RWPE2 (cell line): ENCODE data around the gene ARAP1.

Experiments used
- ATAC-seq: fragments of 200-7000 bp; cut with Tn5 transposase; 3 replicates; pipeline ENCODE4 v1.9.1; 2021; ENCODE audit warnings: low read depth
- DNase-seq: peaks from one replicate; pipeline ENCODE4 v3.0.0-alpha.2; 2020; ENCODE audit warnings: low spot score
- H3K27ac ChIP-seq: fragments of 450-650 bp; 2 replicates; pipeline ENCODE4 v1.5.1; 2017; ENCODE audit warnings: mild to moderate bottlenecking; ENCODE audit not compliant: poor library complexity, severe bottlenecking
- H3K27me3 ChIP-seq: fragments of 250-450 bp; sonication (Bioruptor Pico); 2 replicates; pipeline ENCODE4 v1.5.1; 2021; ENCODE audit warnings: mild to moderate bottlenecking, moderate library complexity; ENCODE audit not compliant: insufficient read depth, poor library complexity, severe bottlenecking
- H3K36me3 ChIP-seq: fragments of 250-450 bp; sonication (Bioruptor Pico); 2 replicates; pipeline ENCODE4 v1.5.1; 2020; ENCODE audit warnings: low read depth, mild to moderate bottlenecking, moderate library complexity
- H3K4me1 ChIP-seq: fragments of 250-450 bp; sonication (Bioruptor Pico); 2 replicates; pipeline ENCODE4 v1.5.1; 2021; ENCODE audit warnings: mild to moderate bottlenecking, moderate library complexity; ENCODE audit not compliant: insufficient read depth, poor library complexity, severe bottlenecking
- H3K4me3 ChIP-seq: fragments of 250-450 bp; sonication (Bioruptor Pico); 2 replicates; pipeline ENCODE4 v1.5.1; 2021; ENCODE audit warnings: mild to moderate bottlenecking, moderate library complexity; ENCODE audit not compliant: severe bottlenecking
- H3K9me3 ChIP-seq: fragments of 250-450 bp; sonication (Bioruptor Pico); 2 replicates; pipeline ENCODE4 v1.5.1; 2021; ENCODE audit warnings: mild to moderate bottlenecking, moderate library complexity; ENCODE audit not compliant: severe bottlenecking
- TF ChIP-seq, protein P1 (sequence below): fragments of 450-650 bp; IDR thresholded peaks from one replicate; pipeline ENCODE4 v1.5.1; 2017; ENCODE audit warnings: mild to moderate bottlenecking, moderate library complexity; ENCODE audit not compliant: poor library complexity, severe bottlenecking

The ARAP1 gene

DNA sequence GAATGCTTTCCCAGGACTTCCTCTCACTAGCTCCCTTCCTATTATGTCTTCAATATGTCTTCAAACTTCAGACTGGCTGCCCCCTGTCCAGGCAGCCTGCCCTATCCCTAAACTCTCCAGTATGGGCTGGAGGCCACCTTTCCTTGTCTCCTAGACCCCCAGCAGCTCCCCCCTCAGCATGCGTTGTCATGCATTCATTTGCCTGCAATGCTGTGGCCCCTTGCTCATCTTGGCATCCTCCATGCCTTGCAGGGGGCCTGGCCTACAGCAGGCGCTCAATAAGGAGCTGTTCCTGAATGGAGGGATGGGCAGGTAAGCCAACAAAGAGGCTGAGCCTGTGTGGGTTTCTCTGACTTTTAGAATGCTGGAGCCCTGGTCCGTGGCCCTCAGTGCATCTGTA is 16.4 kb upstream of the ARAP1 start:
- Histone ChIP-seq H3K36me3 (no peaks in the 10 kb centered on the region), H3K4me1 (no peaks in the 10 kb centered on the region), H3K27me3 (no peaks in the 10 kb centered on the region), H3K4me3 (no peak overlapping the region), H3K9me3 (no peaks in the 10 kb centered on the region), H3K27ac (no peak overlapping the region)
- DNase-seq (no peak), ATAC-seq (no peak)
- TF ChIP-seq, protein P1, sequence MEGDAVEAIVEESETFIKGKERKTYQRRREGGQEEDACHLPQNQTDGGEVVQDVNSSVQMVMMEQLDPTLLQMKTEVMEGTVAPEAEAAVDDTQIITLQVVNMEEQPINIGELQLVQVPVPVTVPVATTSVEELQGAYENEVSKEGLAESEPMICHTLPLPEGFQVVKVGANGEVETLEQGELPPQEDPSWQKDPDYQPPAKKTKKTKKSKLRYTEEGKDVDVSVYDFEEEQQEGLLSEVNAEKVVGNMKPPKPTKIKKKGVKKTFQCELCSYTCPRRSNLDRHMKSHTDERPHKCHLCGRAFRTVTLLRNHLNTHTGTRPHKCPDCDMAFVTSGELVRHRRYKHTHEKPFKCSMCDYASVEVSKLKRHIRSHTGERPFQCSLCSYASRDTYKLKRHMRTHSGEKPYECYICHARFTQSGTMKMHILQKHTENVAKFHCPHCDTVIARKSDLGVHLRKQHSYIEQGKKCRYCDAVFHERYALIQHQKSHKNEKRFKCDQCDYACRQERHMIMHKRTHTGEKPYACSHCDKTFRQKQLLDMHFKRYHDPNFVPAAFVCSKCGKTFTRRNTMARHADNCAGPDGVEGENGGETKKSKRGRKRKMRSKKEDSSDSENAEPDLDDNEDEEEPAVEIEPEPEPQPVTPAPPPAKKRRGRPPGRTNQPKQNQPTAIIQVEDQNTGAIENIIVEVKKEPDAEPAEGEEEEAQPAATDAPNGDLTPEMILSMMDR, result no peak

DNA sequence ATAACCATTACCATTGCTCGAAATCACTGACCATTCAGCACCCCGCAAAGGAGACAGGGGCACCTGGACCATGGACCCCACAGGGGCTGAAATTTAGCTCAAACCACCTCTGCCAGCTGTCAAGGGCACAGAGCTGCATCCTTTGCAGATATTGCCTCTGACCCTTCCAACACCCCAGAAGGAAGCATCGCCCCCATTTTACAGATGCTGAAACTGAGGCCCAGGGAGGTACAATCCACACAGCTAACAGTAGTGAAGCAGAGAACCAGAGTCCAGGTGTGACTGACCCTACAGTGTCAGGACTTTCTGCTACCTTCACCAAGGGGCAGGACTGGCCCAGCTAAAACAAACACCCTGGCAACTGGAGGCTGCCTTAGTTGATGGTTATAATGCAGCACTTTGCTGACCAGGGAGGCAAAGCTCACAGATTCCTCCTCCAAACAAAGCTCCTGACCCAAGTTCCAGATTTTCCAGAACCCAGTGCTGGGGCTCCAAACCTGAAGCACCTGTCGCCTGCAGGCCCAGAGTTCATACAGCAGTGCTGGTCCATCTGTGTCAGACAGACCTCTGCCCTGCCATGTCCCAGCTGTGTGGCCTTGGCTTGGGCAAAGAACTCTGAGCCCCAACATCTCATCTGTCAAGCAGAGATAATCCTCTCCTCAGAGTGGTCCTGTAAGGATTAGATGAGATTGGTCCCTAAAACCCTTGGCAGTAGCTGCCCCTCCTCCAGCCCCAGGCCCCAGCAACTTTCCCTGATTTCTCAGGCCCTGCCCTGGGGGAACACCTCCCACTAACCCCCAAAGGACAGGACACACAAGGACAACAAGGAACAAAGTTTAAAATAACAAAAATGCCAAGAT is 15.2 kb upstream of the ARAP1 start:
- no peak overlapping the region for H3K4me3 ChIP-seq

DNA sequence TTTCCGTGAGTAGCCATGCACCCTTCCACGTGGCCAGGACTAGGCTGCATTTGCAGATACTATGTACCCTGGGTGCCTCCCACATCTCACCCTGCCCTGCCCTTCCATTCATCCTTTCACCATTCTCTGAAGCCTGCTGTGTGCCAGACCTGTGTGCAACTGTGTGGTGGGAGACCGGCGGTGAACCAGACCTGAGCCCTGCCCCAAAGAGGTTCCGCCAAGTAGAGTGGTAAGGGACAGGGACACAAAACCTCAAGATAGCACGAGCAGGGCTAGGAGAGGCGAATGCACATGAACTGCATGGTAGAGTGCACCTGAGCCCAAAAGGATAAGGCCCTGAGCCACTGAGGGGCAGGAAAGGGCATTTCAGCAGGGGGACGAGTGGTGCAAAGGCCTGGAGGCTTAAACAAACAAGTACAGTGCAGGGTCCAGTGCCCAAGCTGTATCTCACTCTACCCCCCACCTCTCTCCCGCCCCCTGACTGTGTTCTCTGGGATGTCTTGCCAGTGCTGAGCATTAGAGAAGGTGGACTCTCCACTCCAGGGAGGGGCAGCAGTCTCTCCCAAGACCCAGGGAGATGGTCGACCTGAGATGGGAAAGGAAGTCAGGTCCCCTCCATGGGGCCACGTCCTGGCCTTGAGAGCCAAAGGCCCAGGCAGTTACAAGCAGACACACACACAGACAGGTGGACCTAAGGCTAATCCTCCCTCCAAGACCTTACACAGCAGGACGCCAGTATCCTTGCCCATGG is 14.1 kb upstream of the ARAP1 start:
- Histone ChIP-seq H3K9me3 (no peaks in the 10 kb centered on the region), H3K4me3 (no peak overlapping the region), H3K27me3 (no peaks in the 10 kb centered on the region), H3K36me3 (no peaks in the 10 kb centered on the region), H3K27ac (no peak overlapping the region), H3K4me1 (no peaks in the 10 kb centered on the region)
- TF ChIP-seq, protein P1, result no peak
- DNase-seq (no peak), ATAC-seq (no peak)

More for the DNA sequence above, 15.2 kb upstream of the ARAP1 start:
- H3K4me1 ChIP-seq, result no peaks in the 10 kb centered on the region
- TF ChIP-seq, protein P1, result no peak
- H3K27me3 ChIP-seq, result no peaks in the 10 kb centered on the region
- H3K27ac ChIP-seq, result no peak overlapping the region
- H3K36me3 ChIP-seq, result no peaks in the 10 kb centered on the region
- no peaks in the 10 kb centered on the region for H3K9me3 ChIP-seq
- DNase-seq (no peak), ATAC-seq (no peak)

DNA sequence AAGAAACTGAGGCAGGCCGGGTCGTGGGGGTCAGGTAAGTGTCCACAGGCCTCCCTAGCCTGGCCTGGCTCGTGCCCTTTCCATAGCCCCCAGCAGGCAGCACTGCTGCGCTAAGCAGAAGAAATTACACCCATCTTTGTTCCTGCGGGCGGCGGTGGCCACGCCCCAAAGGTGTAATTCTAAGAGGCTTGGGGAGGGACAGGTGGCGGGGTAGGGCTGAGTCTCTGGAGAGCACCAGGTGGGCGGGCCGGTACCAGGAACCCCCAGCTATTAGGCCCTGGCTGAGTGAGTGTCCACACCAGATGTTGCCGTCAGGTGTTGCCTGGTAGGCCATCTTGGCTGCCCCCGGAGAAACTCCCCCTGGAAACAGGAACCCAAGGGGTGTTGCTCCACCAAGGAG is 12.3 kb upstream of the ARAP1 start:
- no peaks in the 10 kb centered on the region for H3K27me3 ChIP-seq
- ATAC-seq, result no peak
- no peaks in the 10 kb centered on the region for H3K4me1 ChIP-seq
- H3K27ac ChIP-seq, result no peak overlapping the region
- no peak for DNase-seq
- TF ChIP-seq, protein P1, result no peak
- no peak overlapping the region for H3K4me3 ChIP-seq
- H3K9me3 ChIP-seq, result no peaks in the 10 kb centered on the region
- H3K36me3 ChIP-seq, result no peaks in the 10 kb centered on the region
